CD4-positive, alpha-beta T cell treated with Interferon gamma for 1 hour (primary cell): ENCODE measurements around the gene ADAMTS2.

Source experiments
- DNase-seq: peaks from one replicate; pipeline ENCODE4 v3.0.0-alpha.2; 2020

ADAMTS2 gene

DNA sequence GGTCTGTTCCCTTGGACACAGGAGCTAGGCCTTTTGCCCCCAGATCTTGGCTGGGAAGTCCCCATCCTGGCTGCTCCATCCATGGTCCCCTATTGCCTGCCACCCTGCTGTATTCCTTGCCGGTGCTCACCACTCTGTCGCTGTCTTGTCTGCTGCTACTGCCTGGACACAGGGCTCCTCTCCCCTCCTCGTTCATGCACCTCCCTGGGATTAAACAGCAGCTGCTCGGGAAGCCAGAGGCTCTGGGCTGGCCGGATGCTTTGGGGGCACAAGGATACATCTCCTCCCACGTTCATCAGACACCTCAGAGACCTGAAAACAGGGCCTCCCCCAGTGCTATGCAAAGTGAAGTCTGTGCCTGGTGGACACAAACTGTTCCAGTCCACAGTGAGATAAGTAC is 174.7 kb downstream of the ADAMTS2 start:
- DNase-seq: no peak

DNA sequence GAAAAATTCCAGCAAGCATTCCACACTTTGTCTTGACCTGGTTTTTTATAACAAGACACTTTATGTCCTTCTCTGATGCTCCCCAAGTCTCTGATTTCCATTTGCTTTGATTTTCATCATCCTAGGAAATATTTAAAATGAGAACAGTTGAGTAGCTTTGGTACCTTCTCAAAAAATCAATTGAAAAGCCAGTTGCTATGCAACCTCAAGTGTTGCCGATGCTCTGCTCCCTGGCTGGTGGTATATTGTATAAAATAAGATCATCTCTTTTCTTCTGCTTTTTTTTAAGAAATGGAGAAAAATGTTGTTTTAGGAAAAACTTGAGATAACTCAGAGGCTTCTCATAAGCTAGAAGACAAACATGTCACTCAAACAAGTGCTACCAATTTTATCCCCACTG is 175.4 kb downstream of the ADAMTS2 start:
- DNase-seq: no peak

DNA sequence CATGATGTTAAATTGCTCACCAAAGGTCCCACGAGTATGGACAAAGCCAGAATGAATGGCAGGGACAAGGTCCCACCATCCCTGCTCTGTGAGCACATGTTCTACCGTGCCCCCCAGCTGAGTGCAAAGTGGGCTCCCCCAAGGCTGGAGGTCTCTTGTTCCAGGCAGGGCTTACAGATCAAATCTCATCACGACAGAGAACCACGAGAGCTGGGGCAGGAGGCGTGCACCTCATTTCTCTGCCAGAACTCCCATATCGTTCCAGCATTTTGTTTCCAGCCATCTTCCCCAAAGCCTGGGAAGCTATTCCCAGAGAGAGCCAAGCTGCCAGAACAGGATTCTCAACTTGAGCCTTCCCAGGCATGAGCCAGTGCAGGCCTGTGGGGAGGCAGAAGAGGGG is 176.6 kb downstream of the ADAMTS2 start:
- no peak for DNase-seq

DNA sequence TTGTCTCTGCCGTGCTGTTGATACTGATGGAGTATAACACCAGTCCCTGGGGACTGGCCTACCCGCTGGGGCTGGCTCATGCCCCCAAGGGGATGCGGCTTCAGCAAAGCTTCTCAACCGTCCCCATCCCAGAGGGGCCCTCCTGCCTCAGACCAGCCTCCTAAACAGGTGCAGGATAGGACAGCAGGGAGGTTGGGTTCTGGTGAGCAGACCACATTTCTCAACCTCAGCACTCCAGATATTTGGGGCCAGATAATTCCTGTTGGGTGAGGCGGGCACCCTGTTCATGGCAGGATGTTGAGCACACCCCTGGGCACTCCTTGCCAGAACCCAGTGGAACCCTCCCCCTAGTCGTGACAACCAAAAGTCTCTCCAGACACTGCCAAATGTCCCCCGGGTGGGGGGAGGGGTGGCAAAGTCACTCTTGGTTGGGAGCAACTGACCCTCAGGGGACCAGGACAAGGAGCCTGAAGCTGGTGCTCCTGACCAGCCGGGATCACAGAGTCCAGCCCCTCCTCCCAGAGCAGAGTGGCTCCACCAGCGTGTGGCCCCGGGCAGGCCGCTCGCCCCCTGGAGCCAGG is 177.3 kb downstream of the ADAMTS2 start:
- DNase-seq: no peak

DNA sequence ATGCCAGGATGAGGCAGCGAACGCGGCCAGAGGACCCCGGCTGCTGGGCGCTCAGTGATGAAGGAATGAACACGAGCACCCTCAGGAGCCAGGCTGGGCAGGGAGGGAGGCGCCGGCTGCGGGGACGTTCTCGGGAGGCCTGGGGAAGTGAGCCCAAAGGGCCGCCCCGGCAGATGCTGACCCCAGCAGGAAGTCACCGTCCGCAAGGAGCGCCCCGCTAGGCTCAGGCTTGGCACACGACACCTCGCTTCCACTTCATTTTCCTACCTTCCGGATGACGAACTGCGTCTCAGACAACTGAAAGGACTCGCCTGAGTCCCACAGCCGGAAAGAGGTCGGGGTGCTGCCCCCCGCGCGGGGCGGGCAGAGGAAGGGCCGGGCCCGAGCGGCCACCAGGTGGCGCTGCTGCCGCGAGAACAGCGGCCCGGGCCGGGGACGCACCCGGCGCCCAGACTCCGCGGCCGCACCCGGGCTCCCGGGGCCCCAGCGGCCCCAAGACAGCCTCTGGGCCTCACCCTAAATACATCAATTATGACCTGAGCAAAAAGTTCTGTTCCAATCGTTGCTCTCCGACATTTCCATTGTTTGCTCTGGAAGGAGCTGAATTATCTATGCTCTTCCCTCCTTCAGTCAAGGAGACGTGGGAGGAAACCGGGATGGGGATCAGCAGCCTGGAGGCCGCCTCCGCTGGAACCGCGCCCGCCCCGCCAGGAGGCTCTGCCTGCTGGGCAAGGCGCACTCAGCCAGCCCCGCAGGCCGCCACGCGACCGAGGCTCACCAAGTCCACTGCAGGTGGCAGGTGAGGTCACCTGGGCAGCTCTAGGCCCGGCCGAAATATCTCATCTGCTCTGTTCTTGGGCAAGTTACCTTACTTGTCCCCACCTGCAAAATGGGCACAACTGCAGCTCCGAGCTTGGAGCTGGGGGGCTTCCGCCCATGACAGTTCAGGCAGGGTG is 178.1 kb downstream of the ADAMTS2 start:
- DNase-seq: peak; percentile 35

DNA sequence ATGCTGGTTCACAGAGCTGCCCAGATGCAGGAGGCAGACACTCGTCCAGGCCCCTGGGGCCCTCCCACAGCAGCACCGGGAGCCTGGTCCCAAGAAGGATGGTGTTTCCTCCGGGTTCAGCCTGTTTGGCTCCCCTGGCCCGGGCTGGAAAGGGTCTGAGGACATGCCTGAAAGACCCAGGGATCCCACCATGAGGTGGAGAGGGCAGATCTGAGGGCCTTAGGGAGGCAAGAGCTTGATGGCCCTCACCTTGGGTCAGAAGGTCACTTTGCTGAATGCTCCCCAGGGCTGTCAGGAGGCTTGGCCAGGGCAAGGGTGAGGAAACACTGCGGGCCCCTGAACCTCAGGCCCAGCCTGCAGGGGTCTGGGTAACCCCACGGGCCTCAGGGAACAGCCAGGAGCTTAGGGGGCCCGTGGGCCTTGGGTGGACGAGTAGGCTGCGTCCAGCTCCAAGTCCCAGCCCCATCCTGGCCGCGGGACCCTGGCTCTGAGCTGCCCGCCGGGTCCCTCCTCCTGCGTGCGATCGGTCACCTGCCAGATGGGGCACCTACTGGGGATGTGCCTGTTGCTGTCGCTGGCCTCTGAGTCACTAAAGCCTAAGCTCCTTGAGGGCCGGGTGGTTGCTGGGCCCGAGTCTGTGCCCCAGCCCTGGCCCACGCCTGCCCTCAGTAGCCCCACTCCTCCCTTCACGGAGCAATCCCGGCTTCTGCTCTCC is 178.9 kb downstream of the ADAMTS2 start:
- DNase-seq: no peak

DNA sequence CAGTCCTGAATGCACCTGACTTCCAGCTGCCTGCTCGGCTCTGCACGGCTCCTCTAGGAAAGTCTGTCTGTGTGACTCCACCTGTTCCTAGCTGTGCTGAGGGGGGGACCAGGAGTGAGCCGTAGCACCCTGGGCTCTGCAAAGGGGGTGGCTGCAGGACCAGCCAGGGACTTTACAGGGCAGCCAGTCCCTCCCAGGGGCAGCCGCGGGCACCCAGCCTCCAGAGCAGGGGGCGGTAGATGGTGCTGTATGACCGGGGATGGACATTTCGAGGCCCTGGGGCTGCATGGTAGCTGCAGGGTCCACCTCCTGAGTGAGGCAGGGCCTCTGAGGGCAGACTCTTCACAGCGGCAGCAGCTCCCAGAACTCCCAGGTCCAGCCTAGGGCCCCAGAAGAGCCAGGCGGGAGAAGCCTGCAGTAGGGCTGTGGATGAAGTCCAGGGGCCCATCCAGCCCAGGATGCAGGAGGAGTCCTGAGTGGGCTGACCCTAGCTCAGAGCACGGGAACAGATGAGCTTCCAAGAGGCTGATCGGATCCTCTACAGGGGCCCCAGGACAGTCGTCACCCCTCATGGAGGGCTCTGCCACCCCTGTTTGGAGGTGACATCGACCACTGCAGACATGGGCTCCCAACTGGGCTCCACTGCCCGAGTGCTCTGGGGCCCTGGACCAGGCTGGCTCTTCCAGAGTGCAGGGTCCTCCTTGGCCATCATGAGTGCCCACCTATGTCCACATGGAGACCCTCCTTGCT is 179.7 kb downstream of the ADAMTS2 start:
- no peak for DNase-seq

DNA sequence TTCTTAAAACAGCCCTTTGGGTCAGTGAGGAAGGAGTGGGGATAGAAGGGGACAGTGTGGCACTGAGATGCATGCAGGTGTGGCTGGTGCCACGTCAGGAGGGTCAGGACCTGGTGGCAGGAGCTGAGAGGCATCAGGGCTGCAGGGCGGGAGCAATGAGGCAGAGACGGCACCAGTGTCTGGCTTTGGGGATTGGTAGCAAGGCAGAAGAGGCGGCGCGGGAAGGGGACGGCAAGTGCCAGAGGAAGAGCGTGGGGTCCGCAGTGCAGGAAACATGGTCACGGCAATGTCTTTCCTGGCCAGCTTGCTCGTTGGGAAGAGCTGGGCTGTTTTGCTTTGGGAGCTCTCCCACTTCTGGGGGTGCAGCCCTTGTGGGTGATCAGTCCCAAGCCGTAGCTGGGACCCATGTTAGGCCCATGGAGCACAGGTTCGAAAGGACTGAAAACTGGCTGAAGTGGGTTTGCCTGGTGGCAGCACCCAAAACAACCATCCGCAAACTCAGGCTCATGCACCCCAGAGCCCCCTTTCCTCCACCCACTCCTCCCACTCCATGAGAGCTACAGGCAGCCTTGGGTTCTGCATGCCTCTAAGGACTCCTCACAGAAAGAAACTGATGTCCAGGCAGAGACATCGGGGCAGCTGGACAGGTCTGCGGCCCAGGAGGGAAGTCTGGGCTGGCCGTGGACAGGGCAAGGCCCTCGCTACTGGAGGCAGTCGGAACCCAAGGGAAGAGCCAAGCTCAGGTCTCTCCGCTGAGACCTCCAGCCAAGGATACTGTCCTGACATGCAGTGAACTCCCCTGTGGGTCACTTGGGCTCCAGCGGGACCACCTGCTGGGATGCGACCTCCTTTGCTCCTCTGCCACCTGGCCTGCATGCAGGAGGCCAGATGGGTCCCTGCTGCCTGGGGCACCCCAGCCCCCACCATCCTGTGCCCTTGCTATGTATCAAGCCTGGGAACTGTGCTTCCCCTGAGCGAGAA is 180.6 kb downstream of the ADAMTS2 start:
- no peak for DNase-seq

DNA sequence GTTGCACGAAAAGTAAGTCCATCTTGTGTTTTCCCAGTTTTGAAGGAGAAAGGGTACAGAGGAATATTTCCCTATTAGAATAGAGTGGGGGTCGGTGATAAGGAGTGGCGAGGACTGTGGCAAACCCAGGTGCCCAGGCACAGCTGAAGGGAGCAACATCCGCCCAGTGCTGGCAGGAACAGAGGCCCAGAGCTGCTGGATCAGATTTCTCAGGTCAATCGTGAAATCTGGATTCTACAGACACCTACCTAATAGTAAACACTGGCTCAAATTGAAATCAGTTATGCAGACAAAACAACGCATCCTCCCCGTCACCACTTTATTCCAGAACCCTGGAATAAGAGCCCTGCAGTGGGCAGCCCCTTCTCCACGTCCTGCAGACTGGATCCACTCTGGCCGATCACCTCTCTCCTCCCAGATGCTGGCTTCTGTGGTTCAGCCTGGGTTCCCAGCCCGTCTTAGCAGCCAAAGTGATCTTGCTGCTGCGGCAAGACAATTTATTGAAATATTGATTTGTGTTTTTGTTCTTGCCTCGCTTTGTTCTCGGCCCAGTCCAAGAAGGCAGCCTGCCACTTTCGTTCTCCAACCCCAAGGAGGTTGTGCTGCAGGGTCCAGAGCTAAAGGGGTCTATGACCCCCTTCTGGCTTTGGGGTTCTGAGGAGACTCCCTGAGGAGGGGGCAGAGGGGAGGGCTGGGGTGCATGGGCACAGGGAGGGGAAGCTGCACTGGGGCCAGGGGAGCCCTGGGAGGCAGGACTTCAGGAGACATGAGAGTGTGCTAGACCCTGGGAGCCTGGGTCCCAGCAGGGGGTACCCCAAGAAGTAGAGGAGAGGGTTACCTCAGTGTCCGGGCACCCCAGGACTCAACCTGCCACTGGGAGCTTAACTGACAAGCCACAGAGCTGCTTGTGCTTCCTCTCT is 181.8 kb downstream of the ADAMTS2 start:
- DNase-seq: no peak

DNA sequence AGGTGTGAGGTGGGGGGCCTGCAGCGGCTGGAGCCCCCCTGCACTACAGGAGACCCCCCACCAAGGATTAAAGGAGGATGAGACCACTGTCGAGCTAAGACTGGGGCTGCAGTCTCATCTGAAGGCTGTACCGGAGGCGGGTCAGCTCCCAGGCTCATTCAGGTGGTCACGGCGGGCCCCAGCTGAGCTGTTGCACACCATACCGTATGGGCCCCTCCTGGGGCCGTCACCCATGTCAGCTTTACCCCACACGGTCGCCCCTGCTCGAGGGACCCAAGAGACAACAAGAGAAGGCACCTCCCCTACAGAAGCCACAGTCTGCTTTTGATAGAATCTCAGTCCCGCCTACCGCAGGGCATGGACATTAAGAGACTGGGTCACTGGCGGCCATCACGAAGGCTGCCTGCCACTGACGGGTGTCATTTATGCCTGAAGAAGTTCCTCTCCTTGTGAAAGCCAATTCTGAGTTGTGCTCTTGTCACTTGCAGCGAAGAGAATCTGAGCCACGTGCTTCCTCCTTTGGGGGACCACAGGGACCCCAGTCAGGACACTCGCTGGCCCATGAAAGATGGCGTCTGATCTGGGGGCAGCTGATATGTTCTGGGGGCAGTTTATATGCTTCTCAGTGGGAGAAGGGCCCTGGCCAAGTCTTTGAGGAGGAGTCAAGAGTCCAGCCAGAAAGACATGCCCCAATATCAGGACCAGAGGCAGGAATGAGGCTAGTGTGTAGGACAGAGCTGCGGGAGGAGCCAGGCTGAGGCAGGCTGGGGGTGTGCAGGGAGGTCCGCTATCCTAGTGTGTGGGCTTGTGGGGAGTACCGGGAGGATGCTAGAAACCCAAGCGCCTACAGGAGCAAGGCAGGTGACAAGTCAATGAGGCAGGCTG is 182.7 kb downstream of the ADAMTS2 start:
- DNase-seq: no peak

DNA sequence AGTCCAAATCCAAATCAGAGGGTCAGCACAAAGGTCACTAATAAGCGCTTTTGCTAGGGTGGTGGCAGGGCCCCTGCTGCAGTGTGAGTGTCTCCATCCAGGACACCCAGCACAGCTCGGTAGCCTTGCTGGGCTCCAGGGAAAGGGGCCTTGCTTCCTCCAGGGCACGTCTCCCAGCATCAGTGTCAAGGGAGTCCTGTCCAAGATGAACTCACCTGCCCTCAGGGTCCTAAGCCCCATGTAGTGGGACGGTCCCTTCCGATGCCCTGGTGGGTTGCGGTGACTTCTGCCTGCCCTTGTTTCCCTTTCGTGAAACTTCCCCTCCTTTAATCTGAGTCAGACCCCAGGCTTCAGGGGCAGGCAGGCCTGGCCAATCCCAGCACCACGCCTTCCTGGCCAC is 183.4 kb downstream of the ADAMTS2 start:
- no peak for DNase-seq

DNA sequence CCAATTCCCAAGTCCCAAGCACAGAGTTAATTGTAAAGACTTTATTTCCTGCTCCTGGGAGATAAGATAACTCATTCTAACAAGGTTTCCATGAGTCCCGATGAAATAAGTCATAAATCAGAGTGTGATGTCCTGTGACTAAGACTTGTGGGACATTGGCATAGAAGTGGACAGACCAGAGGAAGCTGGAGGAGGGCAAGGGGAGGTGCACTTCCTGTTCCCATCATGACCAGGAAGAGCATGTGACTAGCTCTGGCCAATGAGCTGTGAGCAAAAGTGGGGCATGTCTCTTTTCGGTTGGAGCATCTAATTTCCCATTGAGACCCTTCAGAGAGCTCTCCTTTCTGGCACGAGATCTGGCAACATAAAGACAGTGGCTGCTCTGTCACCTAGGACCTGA is 184.7 kb downstream of the ADAMTS2 start:
- no peak for DNase-seq

DNA sequence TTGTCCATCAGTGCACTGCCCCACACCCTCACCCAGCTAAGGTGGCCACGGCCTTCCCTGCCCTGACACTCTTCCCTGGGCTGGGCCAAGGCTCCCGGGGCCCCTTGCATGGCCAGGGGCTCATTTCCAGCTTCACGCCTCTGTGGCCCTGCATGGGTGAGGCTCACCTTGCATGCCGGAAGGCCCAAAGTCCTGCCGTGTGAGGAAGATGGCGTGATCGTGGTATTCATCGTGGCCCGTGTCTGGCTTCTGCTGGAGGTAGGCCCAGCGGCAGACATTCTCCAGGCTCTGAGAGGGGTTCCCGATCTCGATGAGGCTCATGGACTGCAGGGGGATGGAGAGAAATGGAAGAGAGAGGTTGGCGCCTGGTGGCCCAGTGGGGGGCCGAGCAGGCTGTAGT is 186.7 kb downstream of the ADAMTS2 start:
- no peak for DNase-seq

DNA sequence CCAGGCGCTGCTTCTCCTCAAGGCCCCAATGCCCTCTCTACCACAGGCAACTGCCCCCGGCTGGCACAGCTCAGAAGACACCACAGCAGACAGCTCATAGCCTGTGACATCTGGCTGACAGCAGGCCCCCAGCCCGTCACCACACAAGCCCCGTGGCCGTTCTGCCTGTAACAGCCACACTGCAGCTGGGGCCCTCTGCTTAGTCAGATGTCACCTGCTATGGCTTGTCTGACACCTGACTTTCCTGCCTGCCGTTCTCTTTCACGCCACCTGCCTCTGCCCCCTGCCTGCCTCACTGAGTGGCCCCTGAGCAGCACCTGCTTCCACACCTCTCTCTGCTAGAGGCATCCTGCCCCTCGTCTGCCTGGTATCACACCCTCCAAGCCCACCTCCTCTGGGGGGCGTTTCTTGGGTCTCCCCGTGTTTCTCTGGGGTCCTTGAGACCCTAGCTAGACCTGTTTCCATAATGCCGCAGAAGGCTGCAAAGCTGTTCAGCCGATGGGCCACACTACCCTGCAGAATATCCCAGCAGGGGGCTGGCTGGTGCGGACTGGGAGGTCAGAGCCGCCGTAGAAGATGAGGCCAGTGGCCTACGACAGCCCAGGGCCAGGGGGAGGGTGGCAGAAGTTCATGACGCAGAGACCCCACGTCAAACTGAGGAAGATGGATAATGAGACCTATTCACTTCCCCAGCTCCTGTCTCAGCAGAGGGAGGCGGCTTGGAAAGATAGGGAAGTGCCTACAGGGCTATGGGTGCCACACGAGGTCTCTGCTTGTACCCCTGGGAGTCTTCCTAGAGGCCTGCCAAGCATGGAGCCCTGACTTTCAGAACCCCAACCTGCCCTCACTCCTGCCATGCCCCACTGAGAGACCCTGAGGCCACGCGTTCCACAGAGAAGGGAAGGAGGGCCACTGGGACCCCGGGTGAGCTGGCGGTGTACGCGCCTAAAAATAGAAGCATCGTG is 190.0 kb downstream of the ADAMTS2 start:
- no peak for DNase-seq

DNA sequence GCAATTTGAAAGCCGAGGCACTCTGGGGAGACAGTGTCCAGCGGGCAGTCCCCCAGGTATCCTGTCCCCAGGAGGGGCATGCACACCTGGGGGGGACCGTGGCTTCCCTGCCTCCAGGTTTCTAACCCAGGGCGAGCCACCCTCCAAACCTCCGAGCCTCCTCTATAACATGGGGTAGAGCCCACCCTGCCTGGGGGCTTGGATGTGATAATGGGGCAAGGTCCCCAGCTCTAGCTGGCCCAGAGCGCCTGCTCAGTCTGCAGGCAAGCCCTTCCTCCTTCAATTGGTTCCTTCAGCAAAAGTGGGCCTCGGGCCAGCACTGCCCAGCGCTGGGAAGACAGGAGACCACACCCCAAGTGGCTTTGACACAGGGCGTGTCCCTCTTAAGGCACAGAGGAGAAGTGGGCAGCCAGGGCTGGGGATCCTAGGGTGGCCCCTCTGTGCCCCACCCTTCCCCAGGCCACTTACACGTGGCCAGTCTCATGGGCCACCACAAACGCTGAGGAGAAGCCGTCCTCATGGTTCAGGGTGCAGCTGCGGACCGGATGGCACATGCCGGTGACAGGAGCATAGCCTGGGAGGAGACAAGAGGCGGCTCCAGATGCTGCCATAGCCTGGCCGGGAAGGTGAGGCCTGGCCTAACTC is 190.8 kb downstream of the ADAMTS2 start:
- no peak for DNase-seq

DNA sequence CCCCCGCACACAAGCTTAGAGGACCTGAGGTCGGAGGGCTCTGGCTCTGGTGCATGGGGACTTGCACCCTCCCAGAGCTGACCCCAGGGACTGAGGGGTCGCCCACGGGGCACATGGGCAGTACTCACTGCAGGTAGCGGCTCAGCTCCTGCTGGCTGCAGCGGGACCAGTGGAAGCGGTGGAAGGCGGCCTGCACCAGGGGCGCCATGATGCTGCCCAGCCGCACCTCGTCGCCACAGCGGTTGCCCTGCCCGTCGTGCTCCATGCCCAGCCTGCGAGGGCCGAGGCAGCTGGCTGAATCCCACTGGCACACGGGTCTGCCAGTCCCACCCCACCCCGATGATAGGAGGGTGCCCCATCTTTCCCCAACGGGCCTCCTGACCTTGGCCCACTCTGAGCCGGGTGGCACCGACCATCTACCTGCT is 191.3 kb downstream of the ADAMTS2 start:
- no peak for DNase-seq

DNA sequence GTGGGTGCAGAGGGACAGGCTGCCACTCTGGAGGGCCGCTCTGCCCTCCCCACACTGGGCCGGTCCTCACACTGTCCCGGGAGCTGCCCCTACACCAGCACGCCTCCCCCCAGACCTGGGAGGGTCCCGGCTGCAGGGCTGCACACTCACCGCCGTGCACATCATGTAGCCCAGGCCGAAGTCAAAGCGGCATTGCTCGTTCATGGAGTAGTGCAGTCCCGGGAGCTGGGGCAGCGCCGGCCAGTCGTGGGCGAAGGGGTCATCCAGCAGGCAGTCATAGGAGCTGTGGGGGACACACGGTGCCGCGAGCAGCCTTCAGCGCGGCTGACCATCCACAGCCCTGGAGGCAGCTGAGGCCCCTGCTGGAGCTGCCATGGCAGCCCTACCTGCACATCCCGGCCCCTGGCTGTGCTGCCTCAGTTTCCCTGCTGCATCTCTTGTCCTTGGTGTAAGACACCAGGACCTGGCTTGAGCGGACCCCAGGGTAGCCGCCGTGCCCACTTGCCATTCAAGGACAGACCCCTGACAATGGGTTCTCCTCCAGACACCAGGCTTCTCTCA is 191.8 kb downstream of the ADAMTS2 start:
- DNase-seq: no peak
